WTC11 (cell line): ENCODE data around the gene FAM181A.

Experiments
- ATF1 ChIP-seq: sonication (generic); formaldehyde crosslinking; IDR thresholded peaks from 2 replicates; pipeline ENCODE4 v1.8.1; 2023; ENCODE audit warnings: mild to moderate bottlenecking, moderate library complexity, missing genetic modification reagents
- ATF6 ChIP-seq: sonication (generic); formaldehyde crosslinking; IDR thresholded peaks from 2 replicates; pipeline ENCODE4 v1.8.1; 2023; ENCODE audit warnings: mild to moderate bottlenecking, missing genetic modification reagents
- FOXJ3 ChIP-seq: sonication (generic); formaldehyde crosslinking; IDR thresholded peaks from 2 replicates; pipeline ENCODE4 v1.9.0; 2021; ENCODE audit warnings: missing genetic modification reagents, mild to moderate bottlenecking, borderline replicate concordance
- TP53 ChIP-seq: sonication (generic); formaldehyde crosslinking; IDR thresholded peaks from 2 replicates; pipeline ENCODE4 v1.8.1; 2023; ENCODE audit warnings: mild to moderate bottlenecking, missing genetic modification reagents

GRCh38 chr14:93946104-93946503 lies 19.0 kb downstream of the FAM181A start:
- TF ChIP-seq ATF6 (CRISPR knock-in tag) (no peak), FOXJ3 (CRISPR knock-in tag) (no peak), ATF1 (CRISPR knock-in tag) (no peak), TP53 (CRISPR knock-in tag) (no peak)
